Pancreas (tissue), 10 donors: Measurements from ENCODE around the gene OR2S2. TPM values are rescaled to one million over a fixed set of nuclear protein-coding genes. Genes with fewer than 3 reads are reported as not detected.
A peak's percentile ranks its signal among the peaks of the same experiment; 100 is the strongest.

Source experiments
- ATAC-seq, 4 donors: fragments of 200-7000 bp; cut with Tn5 transposase; one replicate each; pipeline versions ENCODE4 v1.8.0 to v1.9.1; 2020; ENCODE audit warnings: mild to moderate bottlenecking in 4 of 4, moderate library complexity in 4 of 4
- DNase-seq, 6 donors: peaks; one replicate each; pipeline ENCODE4 v3.0.0-alpha.2; 2020
- FAIRE-seq: peaks from 2 replicates; lab custom pipeline; 2012; peaks lifted over from hg19 to GRCh38; lab: Jason Lieb, UNC
- H3K27ac ChIP-seq, 4 donors: fragments of 200-600 bp; sonication (generic); 1 replicate in 3 of 4; 2 replicates in 1 of 4; pipeline versions ENCODE4 v1.5.0 to v1.8.0; 2020
- H3K27me3 ChIP-seq, 4 donors: fragments of 200-600 bp; one replicate each; pipeline ENCODE4 v1.8.0; 2021
- H3K36me3 ChIP-seq, 3 donors: fragments of 200-600 bp; sonication (generic) in 1 of 3; one replicate each; pipeline versions ENCODE4 v1.5.0 to v1.8.0; 2020 to 2021
- H3K4me1 ChIP-seq, 3 donors: fragments of 200-600 bp; one replicate each; pipeline ENCODE4 v1.8.0; 2021
- H3K4me3 ChIP-seq, 4 donors: fragments of 200-600 bp; sonication (generic) in 2 of 4; one replicate each; pipeline versions ENCODE4 v1.5.0 to v1.8.0; 2020 to 2021
- H3K9me3 ChIP-seq, 4 donors: fragments of 200-600 bp; one replicate each; pipeline ENCODE4 v1.8.0; 2021
- CTCF ChIP-seq, 4 donors: fragments of 200-600 bp; sonication (generic) in 3 of 4; IDR thresholded peaks; one replicate each; pipeline versions ENCODE4 v1.5.0 to v1.8.0; 2021; ENCODE audit warnings: antibody characterized with exemption in 4 of 4
- WGBS, 2 donors: extraction: QIAGEN DNeasy Blood & Tissue Kit; methylation state at CpG; one replicate each; pipeline ENCODE4 v1.1.7; 2013; 5-methylcytosine and 5-hydroxymethylcytosine counted together
- intact Hi-C, 3 donors: fragments of 100-400 bp; cut with DNase I; formaldehyde crosslinking; loops; one replicate each; pipeline versions ENCODE4 v1.11.1 to v1.14.2; 2022
- polyA plus RNA-seq, 2 donors: library from polyadenylated mRNA; stranded (reverse); fragments of 200-250 nt; gene quantifications; one replicate each; pipeline ENCODE4 v1.2.3, GENCODE V29; 2013
- total RNA-seq, 6 donors: library from RNA; stranded (reverse); fragmentation: NEBNext Ultra II Directional in 4 of 6; extraction: Animal tissue kit (Norgen Biotek cat#: 25700) in 4 of 6; gene quantifications; one replicate each; pipeline versions ENCODE4 v1.2.1 to v1.2.4, GENCODE V29; 2021 to 2023
- donor health status: healthy with polysubstance abuse.
- donor health status: DM: no; HTN: no; CAD: no; lungs with moderate emphysema.
- donor health status: DM: no; HTN: no; CAD: no.
- donor health status: control.
- donor health status: control.
- donor health status: Bipolar disorder and iron deficiency.
- donor health status: DM: yes; HTN: yes; CAD: no.
- donor health status: DM: no; HTN: no; CAD: no.
- donor health status: DM: no; HTN: no; CAD: no.
- donor health status: DM: yes; HTN: yes; CAD: no.

Gene OR2S2
- total and polyA plus RNA-seq, 8 donors: not detected

DNA sequence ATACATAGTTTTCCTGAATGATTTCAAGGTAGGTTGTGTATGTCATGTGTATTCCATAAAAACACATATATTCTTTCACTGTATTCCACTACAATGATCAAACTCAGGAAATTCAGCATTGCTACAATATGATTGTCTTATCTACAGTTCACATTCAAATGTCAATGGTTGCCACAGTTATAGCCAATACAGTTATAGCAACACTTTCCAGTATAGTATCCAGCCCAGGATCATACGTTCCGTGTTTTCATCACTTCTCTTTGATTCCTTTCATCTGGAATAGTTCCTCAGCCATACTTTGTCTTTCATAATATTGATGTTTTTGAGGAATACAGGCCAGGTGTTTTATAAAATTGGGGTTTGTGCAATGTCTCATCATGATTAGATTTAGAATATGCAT, 9.5 kb downstream of the OR2S2 start:
- Histone ChIP-seq H3K9me3 (no peaks in the 10 kb centered on the region), H3K36me3 (no peaks in the 10 kb centered on the region), H3K27ac (no peak overlapping the region), H3K4me3 (no peak overlapping the region), H3K4me1 (no peaks in the 10 kb centered on the region), H3K27me3 (peaks cover 0 to 2% (median 0%) of the 10 kb centered on the region in 4 donors)
- DNase-seq (no peak), ATAC-seq (no peak), FAIRE-seq (no peak)
- WGBS, 2 donors: 55 to 58% methylated on average over 2 of the region's 2 CpGs
- no peak for TF ChIP-seq CTCF (IDR thresholded peaks at IDR 0.05)
- intact Hi-C loops: loop anchor here in 1 of 3 donors (5.0 kb wide), 1 partner anchor 46 kb away; no protein-coding TSS in a partner anchor

DNA sequence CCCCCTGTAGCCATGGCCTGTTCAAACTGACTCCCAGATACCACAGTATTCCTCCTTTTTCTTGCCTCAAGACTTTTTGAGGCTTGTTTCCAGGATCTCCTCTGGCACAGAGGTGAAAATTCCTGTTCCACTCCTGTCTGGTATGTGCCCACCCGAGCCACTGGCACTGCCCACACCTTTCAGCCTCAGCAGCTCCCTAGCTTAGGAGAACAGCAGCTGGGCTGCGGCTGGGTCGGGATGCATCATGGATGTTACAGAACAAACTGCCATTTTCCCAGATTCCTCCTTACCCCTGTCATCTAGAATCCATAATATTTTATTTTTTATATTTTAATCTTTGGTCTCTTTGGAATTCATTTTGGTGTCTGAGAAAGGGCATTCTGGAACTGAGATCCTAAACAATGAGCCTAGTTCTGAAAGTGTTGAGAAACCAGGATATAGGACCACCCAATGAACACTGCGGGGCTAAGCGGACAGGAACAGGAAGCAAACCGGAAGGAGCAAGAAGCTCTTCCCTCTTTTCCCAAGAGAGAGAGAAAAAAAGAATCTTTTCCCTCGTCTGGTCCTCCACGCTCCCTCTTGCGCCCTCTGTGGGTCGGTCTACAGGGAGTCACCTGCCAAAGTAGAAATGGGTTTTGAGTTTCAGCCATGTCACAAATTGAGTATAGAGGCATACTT, 12.5 kb downstream of the OR2S2 start:
- intact Hi-C loops: loop anchor here in 1 of 3 donors (5.0 kb wide), 1 partner anchor 43 kb away; no protein-coding TSS in a partner anchor

GRCh38 chr9:35944841-35945240, 13.1 kb downstream of the OR2S2 start:
- no peak for FAIRE-seq
- Histone ChIP-seq H3K4me1 (no peaks in the 10 kb centered on the region), H3K4me3 (no peak overlapping the region), H3K27ac (no peak overlapping the region), H3K36me3 (no peaks in the 10 kb centered on the region), H3K27me3 (no peaks in the 10 kb centered on the region), H3K9me3 (no peaks in the 10 kb centered on the region)
- no peak for ATAC-seq
- DNase-seq: no peak
- TF ChIP-seq CTCF (IDR thresholded peaks at IDR 0.05): no peak
- 72 to 77% methylated on average over 3 of the region's 3 CpGs for WGBS, 2 donors
- intact Hi-C loops: loop anchor here in 1 of 3 donors (5.0 kb wide), 1 partner anchor 43 kb away; no protein-coding TSS in a partner anchor

More for the DNA sequence above, 12.5 kb downstream of the OR2S2 start:
- H3K27ac ChIP-seq: no peak overlapping the region
- H3K27me3 ChIP-seq: no peaks in the 10 kb centered on the region
- 29% methylated on average over 10 of the region's 10 CpGs for WGBS, 2 donors
- no peaks in the 10 kb centered on the region for H3K4me1 ChIP-seq
- no peaks in the 10 kb centered on the region for H3K9me3 ChIP-seq
- H3K4me3 ChIP-seq: peak overlapping the region in 2 of 4 donors; percentile 16 to 17
- H3K36me3 ChIP-seq: no peaks in the 10 kb centered on the region
- TF ChIP-seq CTCF (IDR thresholded peaks at IDR 0.05): peak; percentile 60 to 73 (median 70)
- ATAC-seq (peak; percentile 92 to 97 (median 96)), FAIRE-seq (peak; percentile 26), DNase-seq (peak; percentile 73 to 87 (median 82))

DNA sequence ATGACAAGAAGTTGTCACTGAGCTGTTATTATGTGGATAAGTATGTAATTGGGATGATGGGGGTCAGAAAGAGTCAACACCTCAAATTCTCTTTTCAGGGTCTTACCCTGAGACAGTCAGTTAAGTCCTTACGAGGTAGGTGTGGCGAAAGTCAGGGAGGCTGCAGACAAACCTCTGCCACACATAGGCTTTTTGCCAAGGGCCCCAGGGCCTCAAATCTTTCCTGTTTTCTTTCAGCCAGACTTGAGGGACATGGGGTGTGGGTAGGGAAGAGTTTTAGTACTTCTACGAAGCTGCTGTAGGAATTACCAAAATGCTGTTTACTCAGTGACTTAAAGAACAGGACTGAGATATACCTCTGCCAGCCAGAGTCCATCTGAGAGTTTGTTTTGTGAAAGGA, 13.8 kb downstream of the OR2S2 start:
- ATAC-seq (no peak), DNase-seq (no peak), FAIRE-seq (no peak)
- Histone ChIP-seq H3K4me1 (no peaks in the 10 kb centered on the region), H3K4me3 (no peak overlapping the region), H3K9me3 (no peaks in the 10 kb centered on the region), H3K27ac (no peak overlapping the region), H3K36me3 (no peaks in the 10 kb centered on the region), H3K27me3 (no peaks in the 10 kb centered on the region)
- TF ChIP-seq CTCF (IDR thresholded peaks at IDR 0.05): no peak
- intact Hi-C loops: no loop called here
- 90 to 95% methylated on average over 3 of the region's 3 CpGs for WGBS, 2 donors

- ATAC-seq (no peak), DNase-seq (no peak), FAIRE-seq (no peak)
- Histone ChIP-seq H3K27ac (no peak overlapping the region), H3K27me3 (no peaks in the 10 kb centered on the region), H3K36me3 (no peaks in the 10 kb centered on the region), H3K4me1 (no peaks in the 10 kb centered on the region), H3K4me3 (no peak overlapping the region), H3K9me3 (no peaks in the 10 kb centered on the region)
- 74 to 89% methylated on average over 5 of the region's 5 CpGs for WGBS, 2 donors
- no peak for TF ChIP-seq CTCF (IDR thresholded peaks at IDR 0.05)
- intact Hi-C loops: no loop called here
Observed at GRCh38 chr9:35942286-35942685, 15.7 kb downstream of the OR2S2 start.
